ENCODE results near the gene SRSF8.
"Not testable (repeated sequence)": the region's sequence is repeated elsewhere in the genome, so short reads cannot be mapped to it uniquely, and the experiment has no call there.

SRSF8 gene

DNA sequence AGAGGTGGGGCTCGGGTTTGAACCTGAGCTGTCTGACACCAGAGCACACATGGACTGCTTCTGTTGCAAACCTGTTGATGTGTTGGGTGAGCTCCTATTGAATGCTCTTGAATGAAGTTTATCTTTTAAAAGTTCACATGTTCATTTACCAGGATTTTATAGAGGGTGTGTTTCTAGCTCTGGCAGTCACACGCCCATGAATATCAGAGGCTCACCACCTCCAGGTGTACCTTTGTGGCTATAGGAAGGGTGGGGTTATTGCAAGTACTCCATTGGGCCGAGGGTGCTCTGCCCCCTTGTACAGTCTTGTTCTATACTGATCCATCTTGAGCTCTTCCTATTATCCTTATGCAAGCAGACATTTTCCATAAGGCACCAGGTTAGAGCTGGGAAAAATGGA is 32.1 kb downstream of the SRSF8 start:
- no peak for DNase-seq

DNA sequence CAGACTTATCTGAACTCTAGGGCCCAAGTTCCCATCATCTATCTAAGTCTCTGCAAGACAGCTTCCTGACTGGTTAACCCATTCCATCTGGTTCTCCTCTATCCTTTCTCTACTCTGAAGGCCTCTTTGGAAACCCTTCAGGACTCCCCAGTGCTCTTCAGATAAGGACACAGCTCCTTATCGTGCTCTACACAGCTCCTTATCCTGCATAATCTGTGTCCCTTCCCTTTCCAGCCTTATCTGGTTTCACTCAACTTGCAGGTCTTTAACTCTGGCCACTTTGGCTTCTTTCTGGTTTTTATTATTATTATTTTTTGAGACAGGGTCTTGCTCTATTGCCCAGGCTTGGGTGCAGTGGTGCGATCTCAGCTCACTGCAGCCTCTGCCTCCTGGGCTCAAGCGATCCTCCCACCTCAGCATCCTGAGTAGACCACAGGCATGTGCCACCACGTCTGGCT is 33.5 kb downstream of the SRSF8 start:
- DNase-seq = no peak

DNA sequence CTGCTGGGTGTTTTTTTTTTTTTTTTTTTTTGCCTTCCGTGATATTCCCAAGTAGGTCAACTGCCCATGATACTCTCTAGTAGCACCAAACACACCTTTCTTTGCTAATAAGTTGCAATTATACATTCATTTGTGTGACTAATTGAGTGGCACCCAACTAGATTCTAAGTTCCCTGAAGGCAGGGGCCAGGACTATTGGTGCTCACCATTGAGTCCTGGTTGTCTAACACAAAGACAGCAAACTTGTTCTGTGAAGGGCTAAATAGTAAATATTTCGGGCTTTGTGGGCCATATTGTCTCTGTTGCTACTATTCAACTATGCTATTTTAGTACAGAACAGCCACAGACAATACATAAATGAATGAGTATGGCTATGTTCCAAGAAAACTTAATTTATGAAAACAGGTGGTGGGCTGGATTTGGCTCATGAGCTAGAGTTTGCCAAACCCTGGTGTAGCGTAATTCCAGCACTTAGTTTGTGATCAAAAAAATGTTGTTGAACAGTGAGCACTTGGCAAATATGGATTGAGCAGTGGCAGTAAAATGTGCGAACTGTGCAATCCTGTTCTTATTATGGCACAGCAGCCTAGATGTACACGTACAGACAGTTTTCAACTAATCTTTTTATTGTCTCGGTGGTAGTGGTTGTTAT is 34.3 kb downstream of the SRSF8 start:
- DNase-seq = no peak

DNA sequence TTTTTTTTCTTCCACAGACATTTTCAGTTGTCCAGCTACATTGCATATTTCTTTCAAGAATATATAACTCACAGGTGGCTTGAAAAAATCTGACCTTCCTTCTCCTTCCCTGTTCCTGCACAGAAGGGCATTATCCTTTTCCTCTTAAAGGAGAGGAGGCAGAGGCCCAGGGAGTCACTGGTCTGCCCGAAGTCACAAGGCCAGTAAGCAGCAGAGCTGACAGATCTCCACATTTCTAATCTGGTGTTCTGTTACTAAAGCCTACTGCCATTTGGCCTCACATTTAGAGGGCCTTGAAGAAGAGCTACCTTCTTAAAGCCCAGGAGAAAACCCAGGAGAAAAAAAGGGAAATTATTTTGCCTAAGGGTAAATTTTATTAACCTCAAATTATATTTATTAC is 35.2 kb downstream of the SRSF8 start:
- DNase-seq = no peak

DNA sequence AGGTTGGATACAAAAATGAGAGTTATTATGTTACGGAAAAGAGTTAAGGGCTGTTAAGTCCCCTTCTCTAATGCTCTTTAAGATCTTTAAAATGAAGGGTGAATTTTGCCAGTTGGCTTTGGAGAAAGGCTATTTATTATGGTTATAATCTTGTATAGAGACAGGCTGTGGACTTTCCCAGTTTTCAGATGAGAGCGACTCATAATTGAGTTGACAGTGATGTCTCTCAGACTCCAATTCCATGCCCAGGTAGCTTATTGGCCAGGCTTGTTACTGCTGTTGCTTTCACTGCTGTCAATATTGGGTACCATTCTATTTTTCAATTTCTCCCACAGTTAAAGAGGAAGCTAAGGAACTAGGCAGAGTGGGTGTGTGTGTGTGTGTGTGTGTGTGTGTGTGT is 36.0 kb downstream of the SRSF8 start:
- no peak for DNase-seq

DNA sequence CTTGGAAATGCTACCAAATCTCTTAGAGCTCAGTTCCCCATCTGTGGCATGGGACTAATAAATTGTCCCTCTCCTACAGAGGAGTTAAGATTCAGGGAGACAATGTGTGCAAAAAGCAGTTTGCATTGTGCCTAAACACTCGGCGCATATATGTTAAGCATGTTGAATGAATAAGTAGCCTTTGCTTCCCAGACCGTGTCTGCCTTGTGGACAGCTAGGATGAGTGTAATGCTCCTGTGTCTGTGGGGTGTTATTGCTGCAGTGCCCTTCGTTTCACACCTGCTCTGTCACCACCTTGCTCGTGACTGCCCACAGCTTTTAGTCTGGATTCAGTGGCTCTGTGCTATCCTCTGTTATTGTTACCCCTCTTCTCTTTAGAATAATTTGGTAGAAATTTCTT is 37.0 kb downstream of the SRSF8 start:
- DNase-seq = no peak

DNA sequence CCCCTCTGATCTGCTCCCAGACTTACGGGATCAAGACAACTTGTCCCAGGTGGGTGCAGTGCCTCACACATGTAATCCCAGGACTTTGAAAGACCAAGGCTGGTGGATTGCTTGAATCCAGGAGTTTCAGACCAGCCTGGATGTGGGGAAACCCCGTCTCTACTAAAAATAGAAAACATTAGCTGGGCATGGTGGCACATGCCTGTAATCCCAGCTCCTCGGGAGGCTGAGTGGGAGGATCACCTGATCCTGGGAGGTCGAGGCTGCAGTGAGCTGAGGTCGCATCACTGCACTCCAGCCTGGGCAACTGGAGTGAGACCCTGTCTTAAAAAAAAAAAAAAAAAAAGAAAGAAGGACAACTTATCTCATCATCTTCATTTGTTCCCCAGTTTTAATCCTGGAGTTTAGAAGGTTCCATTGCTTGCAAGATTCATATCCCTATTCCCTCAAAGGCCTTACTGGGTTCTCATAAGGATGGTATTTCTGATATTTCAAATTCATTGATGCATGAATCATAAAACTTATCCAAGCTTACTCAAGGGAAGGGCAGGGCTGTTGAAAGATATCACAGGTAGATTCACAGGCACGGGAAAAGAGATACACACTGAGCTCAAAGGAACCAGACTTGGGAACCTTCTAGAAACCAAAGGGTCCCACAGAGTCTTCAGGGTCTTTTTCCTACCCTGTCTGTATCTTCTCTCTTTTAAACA is 37.6 kb downstream of the SRSF8 start:
- DNase-seq = no peak

DNA sequence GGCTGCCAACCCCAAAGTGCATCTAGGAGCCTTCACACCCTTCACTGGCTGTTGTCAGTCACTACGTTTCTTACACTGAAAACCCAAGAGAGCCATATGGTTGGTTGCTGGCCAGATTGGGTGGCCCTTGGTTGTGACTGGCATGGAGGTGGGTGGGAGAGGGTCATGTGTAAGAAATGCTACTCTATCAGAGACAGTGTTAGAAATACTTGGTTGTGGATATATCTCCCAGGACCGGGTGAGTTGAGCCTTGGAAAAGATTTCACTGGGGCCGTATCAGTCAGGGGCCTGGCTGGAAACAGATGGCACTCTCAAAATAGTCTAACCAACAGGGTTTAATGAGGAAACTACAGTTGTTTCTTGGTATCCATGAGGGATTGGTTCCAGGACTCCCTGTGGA is 38.1 kb downstream of the SRSF8 start:
- no peak for DNase-seq

DNA sequence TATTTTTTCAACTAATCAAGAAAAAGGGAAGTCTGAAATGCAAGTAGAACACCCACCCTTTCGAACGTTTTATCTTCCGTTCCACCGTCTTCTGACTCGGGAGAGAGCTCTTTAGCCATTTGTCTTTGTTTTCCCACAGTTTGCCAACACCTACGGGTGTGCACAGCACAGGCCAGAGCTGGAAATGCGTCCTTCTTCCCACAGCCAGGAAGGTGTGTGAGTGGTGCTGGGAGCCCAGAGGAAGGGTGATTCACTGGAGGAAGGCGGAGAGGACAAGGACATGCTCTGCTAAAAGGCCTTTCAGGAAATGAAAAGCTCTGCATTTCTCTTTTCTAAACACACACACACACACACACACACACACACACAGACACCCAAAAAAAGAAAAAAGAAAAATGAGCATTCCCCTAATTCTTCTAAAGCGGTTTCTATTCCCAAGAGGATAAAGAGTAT is 41.5 kb downstream of the SRSF8 start:
- DNase-seq = no peak

DNA sequence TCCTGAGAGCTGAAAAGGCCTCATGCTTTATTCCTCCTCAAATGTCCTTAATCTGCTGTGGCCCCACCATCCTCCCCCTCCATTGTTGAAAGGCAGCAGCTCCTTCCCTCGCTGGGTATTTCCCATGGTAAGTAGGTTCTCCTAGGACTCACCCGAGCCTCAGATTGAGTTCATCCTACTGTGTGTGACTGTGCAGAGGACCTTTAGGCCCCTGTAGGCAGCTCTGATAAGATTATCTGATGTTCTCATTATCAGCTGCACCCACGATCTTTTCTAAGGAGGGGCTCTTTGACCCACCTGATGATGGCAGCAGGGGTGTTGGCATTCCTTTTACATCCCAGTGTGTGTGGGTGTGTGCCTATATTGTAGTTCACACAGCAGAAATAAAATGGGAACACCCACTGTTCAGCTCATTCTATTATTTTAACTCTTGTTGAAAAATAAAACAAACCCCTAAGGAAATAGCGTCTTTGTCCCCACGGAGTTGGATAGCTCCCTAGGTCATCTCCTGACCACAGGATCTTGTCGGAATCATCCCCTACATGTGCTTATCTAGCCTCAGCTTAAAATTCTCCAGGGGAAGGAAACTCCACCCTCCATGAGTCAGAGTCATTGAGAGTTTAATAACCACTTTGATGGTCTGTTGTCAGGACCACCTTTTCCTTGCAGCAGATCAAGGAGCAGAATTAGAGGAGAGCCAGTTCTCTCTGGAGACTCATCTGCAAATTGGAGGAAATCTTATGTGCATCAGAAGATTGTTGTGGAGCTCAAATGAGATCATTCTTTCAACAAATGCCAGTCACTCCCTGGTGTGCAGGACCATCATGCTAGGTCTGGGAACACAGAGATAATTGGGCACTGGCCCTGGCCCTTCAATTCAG is 42.2 kb downstream of the SRSF8 start:
- DNase-seq = no peak

DNA sequence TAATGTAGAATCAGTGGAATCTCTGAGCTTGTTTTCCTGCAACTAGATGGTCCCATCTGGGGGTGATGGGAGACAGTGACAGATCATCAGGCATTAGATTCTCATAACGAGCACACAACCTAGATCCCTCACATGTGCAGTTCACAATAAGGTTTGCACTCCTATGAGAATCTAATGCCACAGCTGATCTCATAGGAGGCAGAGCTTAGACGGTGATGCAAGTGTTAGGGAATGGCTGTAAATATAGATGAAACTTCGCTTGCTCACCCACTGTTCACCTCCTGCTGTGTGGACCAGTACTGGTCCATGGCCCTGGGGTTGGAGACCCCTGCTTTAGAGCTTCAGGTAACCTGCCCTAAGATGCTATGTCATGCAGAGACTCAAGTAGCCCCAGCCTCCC is 44.8 kb downstream of the SRSF8 start:
- not testable (repeated sequence) for DNase-seq

DNA sequence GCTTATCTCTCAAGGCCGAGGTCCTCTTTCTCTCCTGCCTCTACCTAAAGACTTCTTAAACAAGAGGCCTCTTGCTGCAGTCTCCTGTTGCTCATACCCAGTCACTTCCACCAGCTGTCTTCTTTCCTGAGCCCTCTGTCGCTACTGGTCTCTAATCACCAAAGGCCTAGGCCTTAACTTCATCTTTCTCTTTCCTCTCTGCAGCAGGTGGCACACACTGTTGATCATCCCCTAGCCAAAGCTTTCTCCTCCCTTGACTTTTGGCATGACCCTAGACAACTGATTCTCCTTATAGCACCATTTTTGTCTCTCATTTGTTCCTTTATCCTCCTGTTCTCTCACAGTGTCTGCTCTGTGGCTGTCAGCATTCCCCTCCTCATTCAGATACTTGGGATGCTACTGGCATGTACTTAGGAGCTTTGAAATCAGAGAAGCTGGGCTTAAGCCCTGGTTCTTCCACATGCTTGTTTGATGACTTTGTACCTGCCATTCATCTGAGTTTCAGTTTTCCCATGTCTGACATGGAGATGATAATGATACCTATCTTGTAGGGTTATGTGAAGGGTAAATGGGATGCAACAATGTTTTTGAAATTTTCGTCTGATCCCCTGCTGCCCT is 45.3 kb downstream of the SRSF8 start:
- DNase-seq = no peak

DNA sequence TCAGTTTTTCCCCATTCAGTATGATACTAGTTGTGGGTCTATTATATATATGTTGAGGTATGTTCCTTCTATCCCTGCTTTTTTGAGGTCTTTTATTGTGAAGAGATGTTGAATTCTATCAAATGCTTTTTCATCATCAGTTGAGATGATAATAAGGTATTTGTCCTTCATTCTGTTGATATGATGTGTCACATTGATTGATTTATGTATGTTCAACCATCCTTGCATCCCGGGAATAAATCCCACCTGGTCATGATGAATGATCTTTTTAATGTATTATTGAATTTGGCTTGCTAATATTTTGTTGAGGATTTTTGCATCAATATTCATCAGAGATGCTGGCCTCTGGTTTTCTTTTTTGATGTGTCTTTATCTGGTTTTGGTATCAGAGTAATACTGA is 48.9 kb downstream of the SRSF8 start:
- DNase-seq = no peak

DNA sequence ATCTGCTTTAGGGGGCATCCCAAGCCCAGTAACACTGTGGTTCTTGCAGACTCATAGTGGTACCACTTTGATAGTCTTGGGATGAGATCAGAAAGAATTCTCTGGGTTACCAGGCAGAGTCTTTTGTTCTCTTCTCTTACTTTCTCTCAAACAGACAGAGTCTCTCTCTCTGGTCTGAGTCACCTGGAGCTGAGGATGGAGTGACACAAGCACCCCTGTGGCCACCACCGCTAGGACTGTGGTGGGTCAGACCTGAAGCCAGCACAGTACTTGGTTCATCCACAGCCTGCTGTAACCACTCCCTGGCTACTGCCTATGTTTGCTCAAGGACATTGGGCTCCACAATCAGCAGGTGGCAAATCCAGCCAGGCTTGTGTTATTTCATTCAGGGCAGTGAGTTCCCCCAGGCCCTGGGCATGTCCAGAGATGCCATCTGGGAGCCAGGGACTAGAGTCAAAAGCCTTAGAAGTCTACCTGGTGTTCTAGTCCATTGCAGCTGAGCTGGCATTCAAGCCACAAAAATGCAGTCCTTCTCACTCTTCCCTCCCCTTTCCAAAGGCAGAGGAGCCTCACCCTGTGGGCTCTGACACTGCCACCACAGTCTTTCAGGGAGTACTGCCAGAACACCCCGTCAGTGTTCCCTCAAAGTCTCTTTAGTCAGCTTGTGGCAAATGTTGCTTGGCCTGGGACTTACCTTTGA is 52.8 kb downstream of the SRSF8 start:
- DNase-seq = no peak
